ENCODE measurements around the gene MXRA8. TPM values are rescaled to one million over a fixed set of nuclear protein-coding genes. Genes with fewer than 3 reads are reported as not detected.
A peak's percentile ranks its signal among the peaks of the same experiment; 100 is the strongest.

MXRA8 gene
- total and polyA plus RNA-seq, 9 of the 15 experiments (the other 6 are each of a cell fraction or from before 2014, with no cell fraction given), result 0.66 to 11.3 (median 6.3) TPM

GRCh38 chr1:1340791-1341548 is 17.4 kb downstream of the MXRA8 start (continued):
- TF ChIP-seq MYBL2 (IDR thresholded peaks at IDR 0.05; ENCODE audit: low read depth), result no peak
- 0 out of 2 replicates have a peak, but pooled peaks have one; percentile 58 for TF ChIP-seq MYBL2 (CRISPR knock-in tag; IDR thresholded peaks at IDR 0.05; ENCODE audit: borderline replicate concordance)
- peak; percentile 77 for TF ChIP-seq ZEB2 (IDR thresholded peaks at IDR 0.05)
- TF ChIP-seq TAF7 (tag; IDR thresholded peaks at IDR 0.05), result no peak
- TF ChIP-seq SMARCA5 (IDR thresholded peaks at IDR 0.05), result no peak
- no peak for TF ChIP-seq CXXC5 (CRISPR knock-in tag; IDR thresholded peaks at IDR 0.05)
- no peak for TF ChIP-seq CBX8 (IDR thresholded peaks at IDR 0.05; ENCODE audit: borderline replicate concordance, extremely low read depth, low read depth, low read length, poor library complexity, severe bottlenecking)
- TF ChIP-seq ARID4B (CRISPR knock-in tag; IDR thresholded peaks at IDR 0.05), result 0 out of 2 replicates have a peak, but pooled peaks have one; percentile 34
- peak; percentile 58; the same call in 1 of the 2 replicates for TF ChIP-seq SUPT5H (IDR thresholded peaks at IDR 0.05)
- no peak for TF ChIP-seq ZNF212 (CRISPR knock-in tag; IDR thresholded peaks at IDR 0.05)
- TF ChIP-seq DMBX1 (CRISPR knock-in tag; IDR thresholded peaks at IDR 0.05; ENCODE audit: borderline replicate concordance), result no peak
- TF ChIP-seq RBFOX2 (IDR thresholded peaks at IDR 0.05; ENCODE audit: low read depth, low read length), result 0 out of 2 replicates have a peak, but pooled peaks have one; percentile 10
- TF ChIP-seq FOXK1 (CRISPR knock-in tag; IDR thresholded peaks at IDR 0.05; ENCODE audit: borderline replicate concordance), result no peak
- no peak for TF ChIP-seq GTF2B (IDR thresholded peaks at IDR 0.05; ENCODE audit: extremely low read depth, insufficient read length)
- peak; percentile 10 for TF ChIP-seq POLR2B (IDR thresholded peaks at IDR 0.05; ENCODE audit: low read depth, partially characterized antibody)
- no peak for TF ChIP-seq SPI1 (IDR thresholded peaks at IDR 0.05; ENCODE audit: borderline replicate concordance, low read depth, low read length)
- no peak for TF ChIP-seq SRSF9 (IDR thresholded peaks at IDR 0.05; ENCODE audit: borderline replicate concordance, low read depth, low read length)
- no peak for TF ChIP-seq L3MBTL2 (IDR thresholded peaks at IDR 0.05)
- no peak for TF ChIP-seq KLF1 (tag; IDR thresholded peaks at IDR 0.05)
